Right lobe of liver (tissue), 4 donors: ENCODE data around the gene SELPLG.

ENCODE experiments used
- POLR2A ChIP-seq: fragments of 450-650 bp; IDR thresholded peaks from one replicate; pipeline ENCODE4 v1.6.1; 2017; ENCODE audit warnings: antibody characterized with exemption, mild to moderate bottlenecking
- TF ChIP-seq, protein P1 (sequence below), 4 donors: fragments of 200-600 bp in 3 of 4; fragments of 450-650 bp in 1 of 4; IDR thresholded peaks; one replicate each; pipeline versions ENCODE4 v1.5.1 to v1.8.0; 2016 to 2022; ENCODE audit warnings: antibody characterized with exemption in 4 of 4, mild to moderate bottlenecking in 2 of 4
- donor health status: DM: no; HTN: no; CAD: no.
- donor health status: DM: no; HTN: no; CAD: no.
- donor health status: DM: no; HTN: yes; CAD: no.

DNA sequence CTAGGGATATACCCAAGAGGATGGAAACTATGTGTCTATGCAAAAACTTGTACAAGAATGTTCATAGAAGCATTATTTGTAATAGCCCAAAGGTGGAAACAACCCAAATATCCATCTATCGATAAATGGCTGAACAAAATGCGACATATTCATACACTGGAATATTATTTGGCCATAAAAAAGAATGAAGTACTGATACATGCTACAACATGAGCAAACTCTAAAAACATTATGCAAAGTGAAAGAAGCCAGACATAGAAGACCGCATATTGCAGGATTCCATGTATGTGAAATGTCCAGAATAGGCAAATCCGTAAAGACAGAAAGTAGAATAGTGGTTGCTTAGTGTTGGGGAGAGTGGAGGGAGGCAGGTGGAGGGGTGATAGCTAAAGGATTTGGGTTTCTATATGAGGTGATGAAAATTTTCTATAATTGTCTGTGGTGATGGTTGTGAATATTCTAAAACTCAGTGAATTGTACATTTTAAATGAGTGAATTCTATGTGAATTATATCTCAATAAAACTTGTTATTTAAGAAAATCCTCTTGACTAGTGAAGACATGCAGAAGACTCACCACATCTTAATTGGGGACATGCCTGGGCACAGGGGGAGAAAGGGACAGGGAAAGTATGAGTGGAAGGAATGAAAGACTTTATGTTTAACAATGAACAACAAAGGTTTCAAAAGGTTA, 29.8 kb upstream of the SELPLG start:
- TF ChIP-seq, protein P1, sequence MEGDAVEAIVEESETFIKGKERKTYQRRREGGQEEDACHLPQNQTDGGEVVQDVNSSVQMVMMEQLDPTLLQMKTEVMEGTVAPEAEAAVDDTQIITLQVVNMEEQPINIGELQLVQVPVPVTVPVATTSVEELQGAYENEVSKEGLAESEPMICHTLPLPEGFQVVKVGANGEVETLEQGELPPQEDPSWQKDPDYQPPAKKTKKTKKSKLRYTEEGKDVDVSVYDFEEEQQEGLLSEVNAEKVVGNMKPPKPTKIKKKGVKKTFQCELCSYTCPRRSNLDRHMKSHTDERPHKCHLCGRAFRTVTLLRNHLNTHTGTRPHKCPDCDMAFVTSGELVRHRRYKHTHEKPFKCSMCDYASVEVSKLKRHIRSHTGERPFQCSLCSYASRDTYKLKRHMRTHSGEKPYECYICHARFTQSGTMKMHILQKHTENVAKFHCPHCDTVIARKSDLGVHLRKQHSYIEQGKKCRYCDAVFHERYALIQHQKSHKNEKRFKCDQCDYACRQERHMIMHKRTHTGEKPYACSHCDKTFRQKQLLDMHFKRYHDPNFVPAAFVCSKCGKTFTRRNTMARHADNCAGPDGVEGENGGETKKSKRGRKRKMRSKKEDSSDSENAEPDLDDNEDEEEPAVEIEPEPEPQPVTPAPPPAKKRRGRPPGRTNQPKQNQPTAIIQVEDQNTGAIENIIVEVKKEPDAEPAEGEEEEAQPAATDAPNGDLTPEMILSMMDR (IDR thresholded peaks at IDR 0.05), result no peak
- no peak for TF ChIP-seq POLR2A
